Suppressor macrophage treated with lipopolysaccharide for 1 hour (primary cell): ENCODE results near the gene SFTPB.
"Not testable (repeated sequence)": the region's sequence is repeated elsewhere in the genome, so short reads cannot be mapped to it uniquely, and the experiment has no call there.

Experiments used
- DNase-seq, 3 donors: peaks; one replicate each; pipeline ENCODE4 v3.0.0-alpha.2; 2020 to 2022

The SFTPB gene

GRCh38 chr2:85675427-85675826 is 7.4 kb upstream of the SFTPB start:
- no peak for DNase-seq

- DNase-seq: peak; percentile 63 to 80 (median 66)
Measured at GRCh38 chr2:85674417-85674816, 6.4 kb upstream of the SFTPB start.

GRCh38 chr2:85673716-85674375 is 5.8 kb upstream of the SFTPB start:
- peak; percentile 26 to 42 (median 28) for DNase-seq

GRCh38 chr2:85672456-85672855 is 4.5 kb upstream of the SFTPB start:
- DNase-seq: peak in 2 of 3 donors; percentile 34 to 42

GRCh38 chr2:85670416-85670815 is 2.4 kb upstream of the SFTPB start:
- not testable (repeated sequence) for DNase-seq

GRCh38 chr2:85669549-85669948 is 1.6 kb upstream of the SFTPB start:
- DNase-seq: peak in 2 of 3 donors; percentile 29 to 30

- no peak for DNase-seq
Measured at GRCh38 chr2:85668857-85669142, 801 bp upstream of the SFTPB start.

GRCh38 chr2:85667561-85668008 is 414 bp downstream of the SFTPB start:
- no peak for DNase-seq

- DNase-seq: peak; percentile 49 to 58 (median 57)
Measured at GRCh38 chr2:85666435-85667316, 1.3 kb downstream of the SFTPB start.

GRCh38 chr2:85666016-85666415 is 2.0 kb downstream of the SFTPB start:
- no peak for DNase-seq

GRCh38 chr2:85665264-85665937 is 2.6 kb downstream of the SFTPB start:
- no peak for DNase-seq

- DNase-seq: no peak
Measured at GRCh38 chr2:85663594-85664565, 4.1 kb downstream of the SFTPB start.

GRCh38 chr2:85662899-85663593 is 5.0 kb downstream of the SFTPB start:
- peak; percentile 42 to 68 (median 53) for DNase-seq

GRCh38 chr2:85661139-85661858 is 6.7 kb downstream of the SFTPB start:
- no peak for DNase-seq

- no peak for DNase-seq
Measured at GRCh38 chr2:85660725-85661124, 7.3 kb downstream of the SFTPB start.

GRCh38 chr2:85660301-85660700 is 7.7 kb downstream of the SFTPB start:
- not testable (repeated sequence) for DNase-seq

- DNase-seq: no peak
Measured at GRCh38 chr2:85659324-85659981, 8.5 kb downstream of the SFTPB start.

- DNase-seq: not testable (repeated sequence)
Measured at GRCh38 chr2:85657399-85657798, 10.6 kb downstream of the SFTPB start.

GRCh38 chr2:85656468-85656867 is 11.5 kb downstream of the SFTPB start:
- DNase-seq: no peak

- DNase-seq: no peak
Measured at GRCh38 chr2:85655961-85656417, 12.0 kb downstream of the SFTPB start.
